ENCODE data around the gene FHAD1. TPM values are rescaled to one million over a fixed set of nuclear protein-coding genes. Genes with fewer than 3 reads are reported as not detected.

Gene FHAD1
- total RNA-seq, 4 donors from 2014 or later = 0.54 to 1.9 (median 0.75) TPM

- H3K36me3 ChIP-seq = no peaks in the 10 kb centered on the region
- H3K9me3 ChIP-seq = no peaks in the 10 kb centered on the region
- TF ChIP-seq POLR2A (IDR thresholded peaks at IDR 0.05) (no peak), CTCF (IDR thresholded peaks at IDR 0.05) (no peak)
- H3K27ac ChIP-seq = no peak overlapping the region
- H3K4me3 ChIP-seq (replicated peaks in 1 of 3) = no peak overlapping the region
- DNase-seq = no peak
- no peaks in the 10 kb centered on the region for H3K4me1 ChIP-seq
- intact Hi-C loops (cut with DNase I) = no loop called here
- WGBS, 2 donors = 68 to 70% methylated on average over 2 of the region's 2 CpGs
- H3K27me3 ChIP-seq = no peaks in the 10 kb centered on the region
These were observed 7.5 kb downstream of the FHAD1 start for GRCh38 chr1:15254559-15254958.

GRCh38 chr1:15255582-15256149, 8.6 kb downstream of the FHAD1 start:
- no peaks in the 10 kb centered on the region for H3K36me3 ChIP-seq
- H3K4me3 ChIP-seq (replicated peaks in 1 of 3) = no peak overlapping the region
- no peak for TF ChIP-seq POLR2A (IDR thresholded peaks at IDR 0.05)
- TF ChIP-seq CTCF (IDR thresholded peaks at IDR 0.05) = no peak
- no peak for DNase-seq
- WGBS, 2 donors = 79 to 97% methylated on average over 4 of the region's 4 CpGs
- H3K27ac ChIP-seq = no peak overlapping the region
- H3K4me1 ChIP-seq = no peaks in the 10 kb centered on the region
- intact Hi-C loops (cut with DNase I) = no loop called here
- H3K27me3 ChIP-seq = no peaks in the 10 kb centered on the region
- H3K9me3 ChIP-seq = no peaks in the 10 kb centered on the region

GRCh38 chr1:15256584-15256983, 9.6 kb downstream of the FHAD1 start:
- 82 to 88% methylated on average over 3 of the region's 3 CpGs for WGBS, 2 donors
- no peak for DNase-seq

GRCh38 chr1:15257309-15257708, 10.3 kb downstream of the FHAD1 start:
- Histone ChIP-seq H3K36me3 (no peaks in the 10 kb centered on the region), H3K27me3 (no peaks in the 10 kb centered on the region), H3K4me1 (no peaks in the 10 kb centered on the region), H3K4me3 (replicated peaks in 1 of 3) (no peak overlapping the region), H3K27ac (no peak overlapping the region), H3K9me3 (no peaks in the 10 kb centered on the region)
- DNase-seq = no peak
- 86 to 93% methylated on average over 14 of the region's 14 CpGs for WGBS, 2 donors
- no peak for TF ChIP-seq POLR2A (IDR thresholded peaks at IDR 0.05)
- no peak for TF ChIP-seq CTCF (IDR thresholded peaks at IDR 0.05)
- intact Hi-C loops (cut with DNase I) = no loop called here

More at GRCh38 chr1:15256584-15256983, 9.6 kb downstream of the FHAD1 start:
- TF ChIP-seq CTCF (IDR thresholded peaks at IDR 0.05) (no peak), POLR2A (IDR thresholded peaks at IDR 0.05) (no peak)
- Histone ChIP-seq H3K27me3 (no peaks in the 10 kb centered on the region), H3K4me1 (no peaks in the 10 kb centered on the region), H3K36me3 (no peaks in the 10 kb centered on the region), H3K9me3 (no peaks in the 10 kb centered on the region), H3K4me3 (replicated peaks in 1 of 3) (no peak overlapping the region), H3K27ac (no peak overlapping the region)
- intact Hi-C loops (cut with DNase I) = no loop called here

- no peak overlapping the region for H3K4me3 ChIP-seq (replicated peaks in 1 of 3)
- intact Hi-C loops (cut with DNase I) = no loop called here
These were observed 12.0 kb downstream of the FHAD1 start for GRCh38 chr1:15258833-15259621.

More at GRCh38 chr1:15258833-15259621, 12.0 kb downstream of the FHAD1 start:
- H3K36me3 ChIP-seq = no peaks in the 10 kb centered on the region
- no peaks in the 10 kb centered on the region for H3K9me3 ChIP-seq
- no peak overlapping the region for H3K27ac ChIP-seq
- DNase-seq = no peak
- H3K27me3 ChIP-seq = no peaks in the 10 kb centered on the region
- WGBS, 2 donors = 88% methylated on average over 13 of the region's 13 CpGs
- no peak for TF ChIP-seq POLR2A (IDR thresholded peaks at IDR 0.05)
- TF ChIP-seq CTCF (IDR thresholded peaks at IDR 0.05) = no peak
- H3K4me1 ChIP-seq = no peaks in the 10 kb centered on the region

All from thyroid gland (tissue), 4 donors.